Measurements from ENCODE around the gene SPPL3.
"Not testable (repeated sequence)": the region's sequence is repeated elsewhere in the genome, so short reads cannot be mapped to it uniquely, and the experiment has no call there.

Gene SPPL3

GRCh38 chr12:120841525-120841924 lies 62.6 kb downstream of the SPPL3 start:
- no peak for DNase-seq

- DNase-seq = no peak
Observed at GRCh38 chr12:120839503-120839902, 64.7 kb downstream of the SPPL3 start.

- DNase-seq = not testable (repeated sequence)
Observed at GRCh38 chr12:120838629-120839383, 65.4 kb downstream of the SPPL3 start.

GRCh38 chr12:120836114-120836684 lies 68.0 kb downstream of the SPPL3 start:
- no peak for DNase-seq

- no peak for DNase-seq
Observed at GRCh38 chr12:120835657-120836056, 68.5 kb downstream of the SPPL3 start.

- no peak for DNase-seq
Observed at GRCh38 chr12:120835304-120835612, 68.9 kb downstream of the SPPL3 start.

GRCh38 chr12:120834489-120835303 lies 69.5 kb downstream of the SPPL3 start:
- DNase-seq = no peak

- no peak for DNase-seq
Observed at GRCh38 chr12:120833849-120834248, 70.3 kb downstream of the SPPL3 start.

- DNase-seq = no peak
Observed at GRCh38 chr12:120832737-120833136, 71.4 kb downstream of the SPPL3 start.

GRCh38 chr12:120831648-120832267 lies 72.4 kb downstream of the SPPL3 start:
- no peak for DNase-seq

GRCh38 chr12:120830966-120831365 lies 73.2 kb downstream of the SPPL3 start:
- no peak for DNase-seq

- no peak for DNase-seq
Observed at GRCh38 chr12:120830052-120830940, 73.9 kb downstream of the SPPL3 start.

GRCh38 chr12:120826335-120826734 lies 77.8 kb downstream of the SPPL3 start:
- DNase-seq = no peak

- no peak for DNase-seq
Observed at GRCh38 chr12:120825337-120825736, 78.8 kb downstream of the SPPL3 start.

- no peak for DNase-seq
Observed at GRCh38 chr12:120822832-120823503, 81.2 kb downstream of the SPPL3 start.

- no peak for DNase-seq
Observed at GRCh38 chr12:120821878-120822277, 82.3 kb downstream of the SPPL3 start.

GRCh38 chr12:120820884-120821510 lies 83.2 kb downstream of the SPPL3 start:
- peak in 1 of 2 donors; percentile 5 for DNase-seq

GRCh38 chr12:120818416-120818815 lies 85.7 kb downstream of the SPPL3 start:
- DNase-seq = no peak

- no peak for DNase-seq
Observed at GRCh38 chr12:120817559-120818330, 86.4 kb downstream of the SPPL3 start.

- no peak for DNase-seq
Observed at GRCh38 chr12:120816363-120816762, 87.8 kb downstream of the SPPL3 start.

Measured in CD4-positive, alpha-beta T cell treated with Interleukin-1 beta for 1 hour (primary cell).